NB4 (cell line): ENCODE data around the gene RPL36AL.

Experiments
- CTCF ChIP-seq: IDR thresholded peaks from one replicate; pipeline ENCODE4 v1.5.1; 2012; ENCODE audit warnings: low read depth, low read length
- MYC ChIP-seq: IDR thresholded peaks from 2 replicates; pipeline ENCODE4 v1.6.1; 2011; ENCODE audit warnings: low read depth, low read length
- POLR2A ChIP-seq: IDR thresholded peaks from 2 replicates; pipeline ENCODE4 v1.6.1; 2011; ENCODE audit warnings: mild to moderate bottlenecking; ENCODE audit not compliant: insufficient read length; ENCODE audit errors: extremely low read depth

DNA sequence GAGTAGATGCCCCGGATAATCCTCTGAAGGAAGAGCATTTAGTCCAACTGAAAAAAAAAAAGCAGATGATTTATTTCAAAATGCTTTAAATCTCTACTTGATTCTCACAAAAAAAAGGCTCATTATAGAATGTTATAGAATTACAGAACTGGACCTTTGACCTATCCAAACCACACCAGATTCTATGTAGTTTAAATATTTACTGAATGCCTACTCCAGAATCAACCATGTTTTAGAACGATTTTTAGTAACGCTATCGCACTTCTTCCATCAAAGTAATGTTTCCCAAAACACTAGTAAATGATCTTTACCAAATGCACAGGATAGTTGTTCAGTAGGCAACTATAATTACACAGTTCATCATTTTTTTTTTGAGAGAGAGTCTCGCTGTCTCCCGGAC is 36.8 kb downstream of the RPL36AL start:
- TF ChIP-seq POLR2A (no peak), CTCF (no peak), MYC (no peak)
